ENCODE measurements around the gene PACSIN2.

The PACSIN2 gene

DNA sequence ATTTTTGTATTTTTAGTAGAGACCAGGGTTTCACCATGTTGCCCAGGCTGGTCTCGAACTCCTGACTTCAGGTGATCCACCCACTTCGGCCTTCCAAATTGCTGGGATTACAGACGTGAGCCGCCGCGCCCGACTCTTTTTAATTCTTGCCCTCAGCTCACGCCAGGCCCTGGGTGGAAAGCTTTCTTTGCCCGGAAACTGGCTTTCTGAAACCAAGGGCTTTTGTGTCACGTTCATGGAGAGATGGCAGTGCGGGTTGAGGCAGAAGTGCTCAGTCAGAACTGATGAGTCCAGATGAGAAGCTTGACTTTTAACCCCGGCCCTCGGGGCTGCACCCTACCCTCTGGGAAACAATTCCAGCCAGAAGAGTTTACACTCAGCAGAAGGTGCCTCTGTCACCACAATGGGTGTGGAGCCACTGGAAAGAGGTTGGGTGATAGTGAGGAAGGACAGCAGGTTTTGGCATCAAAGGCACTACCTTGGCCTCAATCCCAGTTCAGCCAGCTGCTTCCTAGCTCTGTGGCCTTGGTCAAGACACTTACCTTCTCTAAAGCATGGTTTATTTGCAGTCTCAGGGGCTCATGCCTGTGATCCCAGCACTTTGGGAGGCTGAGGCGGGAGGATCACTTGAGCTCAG, 157.0 kb downstream of the PACSIN2 start:
- TF ChIP-seq, protein P1, sequence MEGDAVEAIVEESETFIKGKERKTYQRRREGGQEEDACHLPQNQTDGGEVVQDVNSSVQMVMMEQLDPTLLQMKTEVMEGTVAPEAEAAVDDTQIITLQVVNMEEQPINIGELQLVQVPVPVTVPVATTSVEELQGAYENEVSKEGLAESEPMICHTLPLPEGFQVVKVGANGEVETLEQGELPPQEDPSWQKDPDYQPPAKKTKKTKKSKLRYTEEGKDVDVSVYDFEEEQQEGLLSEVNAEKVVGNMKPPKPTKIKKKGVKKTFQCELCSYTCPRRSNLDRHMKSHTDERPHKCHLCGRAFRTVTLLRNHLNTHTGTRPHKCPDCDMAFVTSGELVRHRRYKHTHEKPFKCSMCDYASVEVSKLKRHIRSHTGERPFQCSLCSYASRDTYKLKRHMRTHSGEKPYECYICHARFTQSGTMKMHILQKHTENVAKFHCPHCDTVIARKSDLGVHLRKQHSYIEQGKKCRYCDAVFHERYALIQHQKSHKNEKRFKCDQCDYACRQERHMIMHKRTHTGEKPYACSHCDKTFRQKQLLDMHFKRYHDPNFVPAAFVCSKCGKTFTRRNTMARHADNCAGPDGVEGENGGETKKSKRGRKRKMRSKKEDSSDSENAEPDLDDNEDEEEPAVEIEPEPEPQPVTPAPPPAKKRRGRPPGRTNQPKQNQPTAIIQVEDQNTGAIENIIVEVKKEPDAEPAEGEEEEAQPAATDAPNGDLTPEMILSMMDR (IDR thresholded peaks at IDR 0.05; ENCODE audit: low read depth, low read length), result no peak
- no peak for DNase-seq (ENCODE audit: extremely low read depth, low read depth)

GRCh38 chr22:42856865-42857704, 157.9 kb downstream of the PACSIN2 start, which contains the start of gene ARFGAP3:
Gene ARFGAP3 (minus strand): TSS chr22:42857273. CDS start chr22:42857182, 91 bp downstream.
- TF ChIP-seq, protein P1 (IDR thresholded peaks at IDR 0.05; ENCODE audit: low read depth, low read length), result no peak
- DNase-seq (ENCODE audit: extremely low read depth, low read depth), result peak; percentile 83

DNA sequence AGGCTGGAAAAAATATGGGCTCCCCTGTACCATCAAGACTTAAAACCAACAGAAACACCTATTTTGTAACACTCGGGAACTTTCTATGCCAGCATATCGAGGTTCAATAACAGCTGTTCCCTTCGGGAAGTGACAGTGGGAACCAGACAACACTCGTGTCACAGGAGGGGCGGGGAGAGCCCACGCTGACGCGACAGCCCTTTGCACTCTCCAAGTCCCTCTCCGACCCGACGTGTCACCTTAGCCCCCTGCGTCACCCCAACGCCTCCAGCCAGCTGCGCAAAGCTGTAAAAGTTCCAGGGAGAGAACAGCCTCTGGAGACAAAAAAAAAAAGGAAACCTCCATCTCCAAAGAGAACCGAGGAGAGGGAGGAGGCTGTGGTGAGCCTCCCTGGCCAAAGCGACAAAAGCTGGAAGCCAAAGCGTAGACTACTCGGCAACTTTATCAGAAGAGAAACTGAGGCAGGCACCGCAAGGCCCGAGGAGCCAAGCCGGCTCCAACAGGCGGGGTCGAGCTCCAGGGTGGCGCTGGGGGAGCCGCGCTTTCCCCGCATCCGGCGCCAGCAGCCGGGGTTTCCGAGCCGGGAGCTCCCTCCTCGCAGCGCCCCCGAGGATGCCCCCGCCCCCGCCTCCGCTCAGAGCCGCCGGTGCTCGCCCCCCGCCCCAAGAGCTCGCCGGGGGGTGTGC, 158.6 kb downstream of the PACSIN2 start:
- TF ChIP-seq, protein P1 (IDR thresholded peaks at IDR 0.05; ENCODE audit: low read depth, low read length), result no peak
- no peak for DNase-seq (ENCODE audit: extremely low read depth, low read depth)

DNA sequence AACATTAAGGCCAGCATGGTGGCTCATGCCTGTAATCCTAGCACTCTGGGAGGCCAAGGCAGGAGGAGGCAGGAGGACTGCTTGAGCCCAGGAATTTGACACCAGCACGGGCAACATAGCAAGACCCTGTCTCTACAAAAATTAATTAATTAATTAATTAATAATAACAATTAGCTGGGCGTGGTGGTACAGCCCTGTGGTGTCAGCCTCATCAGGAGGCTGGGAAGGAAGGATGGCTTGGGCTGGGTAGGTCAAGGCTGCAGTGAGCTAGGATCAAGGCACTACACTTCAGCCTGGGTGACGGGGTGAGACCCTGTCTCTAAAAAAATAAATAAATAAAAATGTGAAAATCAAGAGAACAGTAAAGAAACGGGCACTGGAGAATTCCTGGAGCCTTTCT, 159.2 kb downstream of the PACSIN2 start:
- no peak for DNase-seq (ENCODE audit: extremely low read depth, low read depth)
- TF ChIP-seq, protein P1 (IDR thresholded peaks at IDR 0.05; ENCODE audit: low read depth, low read length), result no peak

DNA sequence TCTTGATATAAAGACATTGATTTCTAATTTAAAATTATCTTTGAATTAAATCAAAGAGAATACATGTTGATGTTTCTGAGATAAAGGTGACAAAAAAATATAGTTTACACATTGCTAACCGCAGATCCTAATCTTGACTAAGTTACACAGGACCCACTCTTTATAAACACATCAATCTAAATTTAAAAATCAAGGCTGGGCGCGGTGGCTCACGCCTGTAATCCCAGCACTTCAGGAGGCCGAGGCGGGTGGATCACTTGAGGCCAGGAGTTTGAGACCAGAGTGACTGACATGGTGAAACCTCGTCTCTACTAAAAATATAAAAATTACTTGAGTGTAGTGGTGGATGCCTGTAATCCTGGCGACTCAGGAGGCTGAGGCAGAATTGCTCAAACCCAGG, 159.7 kb downstream of the PACSIN2 start:
- TF ChIP-seq, protein P1 (IDR thresholded peaks at IDR 0.05; ENCODE audit: low read depth, low read length), result no peak

GRCh38 chr22:42848941-42849550, 165.9 kb downstream of the PACSIN2 start:
- DNase-seq (ENCODE audit: extremely low read depth, low read depth), result no peak
- TF ChIP-seq, protein P1 (IDR thresholded peaks at IDR 0.05; ENCODE audit: low read depth, low read length), result no peak

More for the DNA sequence above, 159.7 kb downstream of the PACSIN2 start:
- DNase-seq (ENCODE audit: extremely low read depth, low read depth), result no peak
